GM12878 (cell line): Measurements from ENCODE around the gene GAK.

Experiments
- BHLHE40 ChIP-seq, 2 experiments: fragments of 450-650 bp in 1 of 2; IDR thresholded peaks; 2 replicates each; pipeline ENCODE4 v1.6.1; 2011 to 2017; ENCODE audit warnings: low read depth in 2 of 2, borderline replicate concordance in 1 of 2, improper control_type of control experiment in 1 of 2, low read length in 1 of 2, mild to moderate bottlenecking in 1 of 2
- CHD4 ChIP-seq: fragments of 200-600 bp; sonication (generic); IDR thresholded peaks from 2 replicates; pipeline ENCODE4 v1.6.1; 2016; ENCODE audit warnings: mild to moderate bottlenecking
- CREM ChIP-seq: IDR thresholded peaks from 2 replicates; pipeline ENCODE4 v1.6.1; 2014; ENCODE audit warnings: antibody characterized with exemption, low read depth
- FOXM1 ChIP-seq: IDR thresholded peaks from 2 replicates; pipeline ENCODE4 v1.6.1; 2012; ENCODE audit warnings: low read depth, mild to moderate bottlenecking, inconsistent platforms, low read length, moderate library complexity
- GABPA ChIP-seq: IDR thresholded peaks from 2 replicates; pipeline ENCODE4 v1.6.1; 2014; ENCODE audit warnings: antibody characterized with exemption, low read depth, mild to moderate bottlenecking, inconsistent platforms
- SMC3 ChIP-seq: IDR thresholded peaks from 2 replicates; pipeline ENCODE4 v1.6.1; 2011; ENCODE audit warnings: low read length, improper control_type of control experiment, borderline replicate concordance
- ZNF24 ChIP-seq: fragments of 450-650 bp; IDR thresholded peaks from 2 replicates; pipeline ENCODE4 v1.6.1; 2017; ENCODE audit warnings: antibody characterized with exemption, mild to moderate bottlenecking
- TF ChIP-seq, protein P1 (sequence below): IDR thresholded peaks from 2 replicates; pipeline ENCODE4 v1.6.1; 2012; ENCODE audit warnings: low read depth, low read length, improper control_type of control experiment
- TF ChIP-seq, protein P2 (sequence below): fragments of 450-650 bp; IDR thresholded peaks from 2 replicates; pipeline ENCODE4 v1.6.1; 2016; ENCODE audit warnings: mild to moderate bottlenecking
- TF ChIP-seq, protein P3 (sequence below), 3 experiments: IDR thresholded peaks in 2 of 3; conservative IDR thresholded peaks in 1 of 3; 2 replicates each; pipeline ENCODE4 v1.5.1; 2011; ENCODE audit warnings: low read depth in 3 of 3, low read length in 3 of 3, mild to moderate bottlenecking in 3 of 3, control low read depth in 2 of 3, moderate library complexity in 2 of 3, inconsistent platforms in 1 of 3, mixed read lengths in 1 of 3; ENCODE audit not compliant: control insufficient read depth in 2 of 3, insufficient read depth in 1 of 3; ENCODE audit errors: extremely low read depth in 1 of 3

DNA sequence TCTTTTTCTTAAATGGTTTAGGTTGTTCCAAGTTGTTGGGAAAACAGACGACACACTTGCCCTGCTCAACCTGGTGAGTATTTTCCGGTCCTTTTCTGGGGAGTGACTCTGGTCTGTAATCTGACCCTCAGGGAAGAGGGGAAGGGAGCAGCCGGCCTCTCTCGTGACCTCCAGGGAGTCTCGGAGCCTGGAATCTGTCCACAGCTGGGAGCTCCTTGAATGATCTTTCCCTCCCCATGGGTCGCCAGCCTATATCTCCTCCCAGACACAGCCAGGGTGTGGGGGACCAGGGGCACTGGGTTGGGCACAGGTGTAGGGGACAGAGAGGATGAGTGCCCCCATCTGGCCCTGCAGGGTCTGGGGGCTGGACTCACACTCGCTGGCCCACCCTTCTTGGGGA is 19.1 kb upstream of the GAK start:
- TF ChIP-seq, protein P1, sequence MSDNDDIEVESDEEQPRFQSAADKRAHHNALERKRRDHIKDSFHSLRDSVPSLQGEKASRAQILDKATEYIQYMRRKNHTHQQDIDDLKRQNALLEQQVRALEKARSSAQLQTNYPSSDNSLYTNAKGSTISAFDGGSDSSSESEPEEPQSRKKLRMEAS: no peak
- TF ChIP-seq, protein P2, sequence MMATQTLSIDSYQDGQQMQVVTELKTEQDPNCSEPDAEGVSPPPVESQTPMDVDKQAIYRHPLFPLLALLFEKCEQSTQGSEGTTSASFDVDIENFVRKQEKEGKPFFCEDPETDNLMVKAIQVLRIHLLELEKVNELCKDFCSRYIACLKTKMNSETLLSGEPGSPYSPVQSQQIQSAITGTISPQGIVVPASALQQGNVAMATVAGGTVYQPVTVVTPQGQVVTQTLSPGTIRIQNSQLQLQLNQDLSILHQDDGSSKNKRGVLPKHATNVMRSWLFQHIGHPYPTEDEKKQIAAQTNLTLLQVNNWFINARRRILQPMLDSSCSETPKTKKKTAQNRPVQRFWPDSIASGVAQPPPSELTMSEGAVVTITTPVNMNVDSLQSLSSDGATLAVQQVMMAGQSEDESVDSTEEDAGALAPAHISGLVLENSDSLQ: no peak
- TF ChIP-seq, protein P3, sequence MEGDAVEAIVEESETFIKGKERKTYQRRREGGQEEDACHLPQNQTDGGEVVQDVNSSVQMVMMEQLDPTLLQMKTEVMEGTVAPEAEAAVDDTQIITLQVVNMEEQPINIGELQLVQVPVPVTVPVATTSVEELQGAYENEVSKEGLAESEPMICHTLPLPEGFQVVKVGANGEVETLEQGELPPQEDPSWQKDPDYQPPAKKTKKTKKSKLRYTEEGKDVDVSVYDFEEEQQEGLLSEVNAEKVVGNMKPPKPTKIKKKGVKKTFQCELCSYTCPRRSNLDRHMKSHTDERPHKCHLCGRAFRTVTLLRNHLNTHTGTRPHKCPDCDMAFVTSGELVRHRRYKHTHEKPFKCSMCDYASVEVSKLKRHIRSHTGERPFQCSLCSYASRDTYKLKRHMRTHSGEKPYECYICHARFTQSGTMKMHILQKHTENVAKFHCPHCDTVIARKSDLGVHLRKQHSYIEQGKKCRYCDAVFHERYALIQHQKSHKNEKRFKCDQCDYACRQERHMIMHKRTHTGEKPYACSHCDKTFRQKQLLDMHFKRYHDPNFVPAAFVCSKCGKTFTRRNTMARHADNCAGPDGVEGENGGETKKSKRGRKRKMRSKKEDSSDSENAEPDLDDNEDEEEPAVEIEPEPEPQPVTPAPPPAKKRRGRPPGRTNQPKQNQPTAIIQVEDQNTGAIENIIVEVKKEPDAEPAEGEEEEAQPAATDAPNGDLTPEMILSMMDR (IDR thresholded peaks at IDR 0.05 in 2 of 3, conservative IDR thresholded peaks at IDR 0.05 in 1 of 3; ENCODE audit: control insufficient read depth in 2 of 3, extremely low read depth in 1 of 3, insufficient read depth in 1 of 3, low read depth in 3 of 3, low read length in 3 of 3): no peak
- TF ChIP-seq CREM (no peak), BHLHE40 (IDR thresholded peaks at IDR 0.05; ENCODE audit: borderline replicate concordance in 1 of 2, low read depth in 2 of 2, low read length in 1 of 2) (no peak), FOXM1 (no peak), SMC3 (no peak), ZNF24 (no peak), GABPA (no peak), CHD4 (no peak)
